ENCODE measurements around the gene SLC25A13.

Gene SLC25A13

GRCh38 chr7:96093435-96093834 lies 228.5 kb downstream of the SLC25A13 start:
- DNase-seq (ENCODE audit: low read depth in 2 of 2): no peak

GRCh38 chr7:96090756-96091155 lies 231.1 kb downstream of the SLC25A13 start:
- DNase-seq (ENCODE audit: low read depth in 2 of 2): no peak

- no peak for DNase-seq (ENCODE audit: low read depth in 2 of 2)
These were observed 232.4 kb downstream of the SLC25A13 start for GRCh38 chr7:96089511-96089910.

GRCh38 chr7:96088579-96088978 lies 233.3 kb downstream of the SLC25A13 start:
- no peak for DNase-seq (ENCODE audit: low read depth in 2 of 2)

- no peak for DNase-seq (ENCODE audit: low read depth in 2 of 2)
These were observed 235.9 kb downstream of the SLC25A13 start for GRCh38 chr7:96085953-96086352.

- no peak for DNase-seq (ENCODE audit: low read depth in 2 of 2)
These were observed 236.9 kb downstream of the SLC25A13 start for GRCh38 chr7:96084881-96085553.

- no peak for DNase-seq (ENCODE audit: low read depth in 2 of 2)
These were observed 241.9 kb downstream of the SLC25A13 start for GRCh38 chr7:96080027-96080426.

- DNase-seq (ENCODE audit: low read depth in 2 of 2): no peak
These were observed 245.6 kb downstream of the SLC25A13 start for GRCh38 chr7:96076350-96076707.

GRCh38 chr7:96075510-96076349 lies 246.2 kb downstream of the SLC25A13 start:
- peak in 1 of 2 donors; percentile 28 for DNase-seq (ENCODE audit: low read depth in 2 of 2)

- DNase-seq (ENCODE audit: low read depth in 2 of 2): no peak
These were observed 247.0 kb downstream of the SLC25A13 start for GRCh38 chr7:96074871-96075270.
